HG03432 (cell line): ENCODE data around the gene GPS2.

ENCODE experiments used
- ATAC-seq: cut with Tn5 transposase; IDR thresholded peaks from one replicate; pipeline ENCODE4 v1.9.1; 2021; ENCODE audit warnings: mild to moderate bottlenecking, moderate library complexity; ENCODE audit not compliant: unreplicated experiment

Gene GPS2

DNA sequence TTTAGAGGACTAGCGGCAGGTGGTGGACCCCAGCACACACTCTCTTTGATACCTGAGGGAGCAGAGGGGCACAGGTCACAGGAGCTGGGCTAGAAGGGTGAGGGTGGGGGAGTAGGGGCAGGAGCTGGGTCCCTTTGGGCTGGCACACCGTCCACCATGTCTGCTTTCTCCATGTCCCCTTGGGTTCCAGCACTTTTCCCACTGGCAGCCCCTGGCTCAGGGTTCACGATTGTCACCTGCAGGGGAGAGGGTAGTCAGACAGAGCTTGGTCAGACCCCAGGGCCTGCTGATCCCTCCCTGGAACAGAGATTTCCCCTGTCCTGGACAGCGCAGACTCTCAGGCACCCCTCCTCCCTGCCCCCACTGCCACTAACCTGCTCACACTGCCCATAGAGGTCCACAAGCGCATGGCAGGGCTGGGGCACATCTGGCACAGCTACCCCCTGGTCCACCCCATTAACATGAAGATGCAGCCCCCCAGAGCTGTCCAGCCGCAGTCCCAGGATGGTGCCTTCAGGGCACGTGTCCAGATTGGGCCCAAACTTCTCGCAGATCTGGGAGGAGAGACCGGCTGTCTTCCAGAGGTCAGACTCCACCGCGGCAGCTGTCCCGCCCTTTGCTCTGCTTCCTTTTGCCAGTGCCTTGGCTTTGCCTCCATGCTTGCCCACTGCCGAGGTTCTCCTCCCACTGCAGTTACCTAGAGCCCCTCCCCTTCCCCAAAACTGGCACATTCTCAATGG, 3.1 kb upstream of the GPS2 start:
- no peak for ATAC-seq

GRCh38 chr17:7317161-7317803, 2.1 kb upstream of the GPS2 start:
- ATAC-seq = no peak

GRCh38 chr17:7315570-7316235, 543 bp upstream of the GPS2 start:
- ATAC-seq = no peak

DNA sequence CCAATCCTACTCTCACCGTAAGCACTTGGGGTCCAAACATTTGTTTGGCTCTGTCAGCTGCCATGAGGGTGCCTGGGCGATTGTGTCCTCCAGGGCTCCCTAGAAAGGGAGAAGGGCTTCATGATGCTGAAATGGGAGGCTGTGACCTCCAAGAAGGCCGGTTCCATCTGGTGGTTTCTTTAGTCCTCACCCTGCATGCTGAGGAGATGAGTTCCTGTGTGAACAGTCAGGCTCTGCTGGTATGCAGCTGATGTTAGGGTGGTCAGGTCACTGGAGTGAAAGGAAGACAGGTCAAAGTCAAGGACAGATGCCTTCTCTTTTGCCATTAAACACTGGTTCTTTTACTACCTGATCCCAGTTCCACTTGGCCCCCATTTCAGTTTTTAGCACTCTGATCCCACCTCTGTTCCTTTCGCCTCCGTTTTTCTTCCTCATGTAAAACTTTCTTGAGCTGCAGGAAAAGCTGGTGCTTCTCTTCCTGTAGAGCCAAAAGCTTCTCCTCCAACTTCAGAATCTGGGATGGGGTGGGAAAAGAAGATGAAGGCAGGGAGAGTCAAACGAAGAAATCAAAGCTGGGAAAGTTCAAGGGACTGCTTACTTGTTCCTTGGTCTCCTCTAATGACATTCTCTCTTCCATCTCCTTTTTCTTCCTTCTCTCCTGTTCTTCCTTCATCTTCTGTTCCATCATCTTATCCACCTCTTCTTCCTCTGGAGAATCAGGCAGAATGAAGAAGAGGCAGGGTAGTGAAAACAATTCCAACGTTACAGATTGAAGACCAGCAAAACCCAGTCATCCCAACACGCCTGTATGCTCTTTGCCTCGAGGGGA, 1.1 kb downstream of the GPS2 start:
- no peak for ATAC-seq

DNA sequence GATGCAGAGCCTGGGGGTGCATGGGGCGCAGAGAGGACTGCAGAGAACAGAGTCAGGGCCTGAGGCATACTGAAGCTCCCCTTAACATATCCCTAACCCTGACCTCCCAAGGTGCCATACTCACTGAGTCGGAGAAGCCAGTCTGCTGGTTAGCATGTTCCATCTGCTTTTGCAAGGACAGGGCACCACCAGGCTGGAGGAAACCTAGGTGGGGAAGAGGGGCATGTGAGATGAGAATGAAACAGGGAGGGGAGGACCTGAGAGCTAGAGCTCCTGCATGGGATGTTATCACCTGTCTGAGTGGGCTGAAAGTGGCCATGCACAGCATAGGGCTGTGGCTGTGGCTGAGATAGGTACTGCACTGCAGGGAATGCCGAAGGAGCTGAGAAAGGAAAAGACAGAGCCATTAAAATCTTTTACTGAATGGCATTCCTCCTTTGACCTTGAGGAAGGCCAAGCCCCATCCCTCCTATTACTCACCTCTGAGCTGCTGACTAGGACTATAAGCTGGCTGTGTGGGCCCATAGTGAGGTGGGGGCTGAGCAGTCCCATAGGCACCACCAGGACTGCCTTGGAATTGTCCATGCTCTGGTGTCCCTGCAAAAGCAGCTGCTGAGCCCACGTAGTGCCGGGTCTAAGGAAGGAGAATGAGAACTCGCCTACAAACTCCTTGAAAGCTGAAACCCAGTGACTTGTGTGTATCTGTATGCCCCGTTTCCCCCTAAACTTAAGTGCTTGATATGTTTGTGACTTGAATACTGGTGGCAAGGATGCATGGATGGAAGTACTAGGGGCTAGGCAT, 1.9 kb downstream of the GPS2 start:
- ATAC-seq = no peak

- no peak for ATAC-seq
These were observed 2.6 kb downstream of the GPS2 start for GRCh38 chr17:7312432-7313087.

GRCh38 chr17:7311110-7311705, 4.0 kb downstream of the GPS2 start:
- ATAC-seq = no peak

- ATAC-seq = no peak
These were observed 5.5 kb downstream of the GPS2 start for GRCh38 chr17:7309628-7310027.

- peak; percentile 17 for ATAC-seq
These were observed 6.3 kb downstream of the GPS2 start for GRCh38 chr17:7308625-7309433.

DNA sequence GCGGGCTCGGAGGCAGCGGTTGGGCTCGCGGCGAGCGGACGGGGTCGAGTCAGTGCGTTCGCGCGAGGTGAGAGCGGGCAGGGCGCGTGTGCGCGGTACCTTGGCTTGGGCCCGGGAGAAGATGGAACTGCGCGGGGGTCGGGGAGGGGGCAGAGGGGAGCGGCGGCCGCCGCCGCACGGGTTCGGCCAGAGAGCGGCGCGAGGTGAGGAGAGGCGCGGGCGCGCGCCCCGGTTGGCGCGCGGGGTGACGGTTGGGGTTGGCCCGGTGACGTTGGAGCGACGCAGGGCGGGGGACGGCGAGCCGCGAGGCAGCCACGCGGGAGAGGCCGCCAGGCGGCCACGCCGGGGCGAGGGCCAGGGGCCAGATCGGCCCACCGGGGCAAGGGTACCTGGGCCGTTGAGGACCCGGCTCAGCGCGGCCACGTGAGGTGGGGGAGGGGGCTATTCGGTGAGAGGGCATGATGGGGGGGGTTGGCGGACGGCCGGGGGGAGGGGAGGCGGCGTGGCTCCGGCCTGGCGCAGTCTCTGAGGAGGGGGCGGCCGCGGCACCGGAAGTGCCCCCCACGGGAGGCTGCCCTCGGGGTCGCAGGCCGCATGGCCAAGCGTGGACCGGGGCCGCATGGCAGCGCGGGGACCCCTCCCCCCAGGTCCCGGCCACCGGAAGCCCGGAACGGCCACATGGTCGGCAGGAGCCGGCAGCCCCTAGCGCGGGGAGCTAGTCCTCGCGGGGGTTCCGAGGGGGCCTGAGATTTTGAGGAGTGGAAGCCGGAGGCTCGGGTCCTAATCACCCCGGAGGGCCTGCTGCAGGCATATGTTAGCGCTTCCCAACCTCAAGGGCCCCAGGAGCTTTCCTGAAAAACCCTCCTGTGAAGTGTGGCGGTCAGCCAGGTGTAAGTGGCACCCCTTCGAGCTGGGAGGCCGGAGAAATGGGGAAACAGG, 7.2 kb downstream of the GPS2 start:
- ATAC-seq = no peak

GRCh38 chr17:7306911-7307685, 8.1 kb downstream of the GPS2 start, which contains the start of gene EIF5A:
Gene EIF5A (plus strand): TSS chr17:7307628. CDS start chr17:7309636, 2,008 bp downstream.
- ATAC-seq = peak; percentile 69

DNA sequence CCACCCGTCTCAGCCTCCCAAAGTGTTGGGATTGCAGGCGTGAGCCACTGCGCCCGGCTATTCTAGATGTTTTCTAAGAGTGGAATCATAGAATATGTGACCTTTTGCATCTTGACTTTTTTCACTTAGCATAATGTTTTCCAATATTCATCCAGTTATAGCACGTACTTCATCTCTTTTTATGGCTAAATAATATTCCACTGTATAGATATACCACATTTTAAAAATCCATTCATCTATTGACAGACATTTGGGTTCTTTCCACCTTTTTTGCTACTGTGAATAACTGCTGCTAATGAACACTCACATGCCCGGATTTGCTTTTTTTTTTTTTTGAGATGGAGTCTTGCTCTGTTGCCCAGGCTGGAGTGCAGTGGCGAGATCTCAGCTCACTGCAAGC, 11.0 kb downstream of the GPS2 start:
- ATAC-seq = no peak

GRCh38 chr17:7296189-7296861, 18.8 kb downstream of the GPS2 start:
- ATAC-seq = peak; percentile 39

DNA sequence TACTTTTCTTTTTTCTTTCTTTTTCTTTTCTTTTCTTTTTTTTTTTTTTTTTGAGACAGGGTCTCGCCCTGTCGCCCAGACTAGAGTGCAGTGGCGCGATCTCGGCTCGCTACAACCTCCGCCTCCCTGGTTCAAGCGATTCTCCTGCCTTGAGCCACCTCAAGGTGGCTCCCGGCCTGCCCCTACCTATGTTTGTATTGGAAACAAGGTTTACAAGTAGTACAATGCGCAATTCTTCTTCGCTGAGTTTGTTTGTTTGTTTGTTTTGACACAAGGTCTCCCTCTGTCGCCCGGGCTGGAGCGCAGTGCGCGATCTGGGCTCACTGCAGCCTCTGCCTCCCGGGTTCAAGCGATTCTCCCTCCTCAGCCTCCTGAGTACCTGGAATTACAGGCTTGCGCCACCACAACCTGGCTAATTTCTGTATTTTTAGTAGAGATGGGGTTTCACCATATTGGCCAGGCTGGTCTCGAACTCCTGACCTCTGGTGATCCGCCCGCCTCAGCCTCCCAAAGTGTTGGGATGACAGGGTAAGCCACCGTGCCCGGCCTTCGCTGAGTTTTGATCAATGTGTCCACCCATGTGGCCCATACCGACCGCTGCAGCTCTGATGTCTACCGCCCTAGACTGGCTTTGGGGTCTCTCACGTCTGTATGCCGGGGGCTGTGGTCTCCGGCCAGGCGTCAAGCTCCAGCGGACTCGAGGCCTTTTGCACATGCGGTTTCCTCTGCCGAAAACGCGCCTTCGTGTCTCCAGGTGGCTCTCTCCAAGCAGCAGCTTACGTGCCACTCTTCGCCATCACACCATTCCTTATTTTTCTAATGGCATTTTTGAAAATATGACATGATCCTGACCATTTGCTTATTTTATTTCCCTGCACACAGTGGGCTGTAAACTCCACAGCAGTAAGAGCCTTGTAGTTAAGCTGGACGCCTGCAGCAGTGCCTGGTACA, 19.7 kb downstream of the GPS2 start:
- ATAC-seq = no peak

DNA sequence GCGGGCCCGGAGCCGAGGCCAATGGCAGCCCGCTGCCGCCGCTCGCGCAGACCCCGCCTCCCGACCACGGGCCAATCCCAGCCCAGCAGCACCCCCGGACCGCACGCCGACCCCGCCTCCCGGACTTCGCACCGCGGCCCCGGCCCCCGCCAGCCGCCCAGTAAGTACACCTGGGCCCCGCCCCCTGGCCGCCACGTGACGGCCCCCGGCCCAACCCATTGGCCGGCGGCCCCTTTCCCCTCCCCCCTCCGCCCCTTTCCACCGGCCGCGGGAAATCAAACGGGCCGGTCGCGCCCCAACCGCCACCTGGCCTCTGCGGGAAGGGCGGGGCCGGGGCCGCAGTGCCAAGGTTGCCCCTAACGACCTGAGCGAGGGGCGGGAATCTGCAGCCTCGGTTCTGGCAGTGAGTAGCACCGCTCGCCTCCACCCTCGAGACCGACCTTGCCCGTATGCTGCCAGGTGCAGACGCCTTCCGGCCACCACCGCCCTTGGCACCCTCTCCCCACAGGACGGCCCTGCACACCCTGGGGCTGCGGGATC, 20.5 kb downstream of the GPS2 start, which contains the start of gene YBX2:
Gene YBX2 (minus strand): TSS at position 26 of the 540 bp plus-strand sequence. CDS start 139 bp downstream, outside the sequence.
- no peak for ATAC-seq
